Measurements from ENCODE around the gene SLC22A23. TPM values are rescaled to one million over a fixed set of nuclear protein-coding genes. Genes with fewer than 3 reads are reported as not detected.

The SLC22A23 gene
- total RNA-seq, 1 experiment from 2014 or later: 6.8 TPM

DNA sequence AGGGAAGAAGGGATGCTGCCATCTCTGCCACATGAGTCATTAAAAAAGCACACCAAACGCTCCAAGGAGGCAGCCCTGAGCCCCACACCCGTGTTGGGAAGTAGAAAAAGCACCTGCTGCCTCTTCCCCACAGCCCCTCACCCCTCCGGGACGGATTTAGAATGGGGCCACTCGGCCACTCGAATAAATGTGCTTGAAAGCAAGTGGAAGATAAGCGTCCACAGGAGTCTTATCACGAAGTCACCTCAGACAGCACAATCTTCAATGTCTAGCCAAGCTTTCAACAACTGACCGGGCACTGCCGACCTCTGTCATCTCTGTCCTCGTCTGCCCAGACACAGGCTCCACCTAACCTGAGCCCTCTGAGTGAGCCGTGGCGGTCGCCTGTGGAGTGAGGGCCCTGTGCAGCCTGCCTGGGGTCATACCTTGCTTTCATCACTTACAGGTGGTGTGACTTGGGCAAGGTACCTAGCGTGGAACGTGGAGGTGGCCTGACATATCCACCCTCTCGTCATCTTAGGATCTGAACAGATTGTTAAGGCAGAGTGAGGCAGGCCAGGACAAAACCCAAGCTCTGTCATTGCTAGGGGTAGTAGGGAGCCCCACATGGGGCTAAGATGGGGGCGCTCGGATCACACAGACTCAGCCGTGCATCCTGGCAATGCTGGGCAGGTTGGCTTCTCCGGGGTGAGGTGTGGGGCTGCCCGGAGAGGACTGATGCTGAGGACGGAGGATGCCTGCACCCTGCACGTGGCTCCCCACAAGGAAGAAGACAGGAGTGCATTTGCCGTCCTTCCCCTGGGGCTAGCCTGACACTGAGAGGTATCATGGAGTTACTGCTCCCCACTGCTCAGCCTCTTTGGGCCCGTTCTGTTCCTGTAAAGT is 163.3 kb downstream of the SLC22A23 start:
- Histone ChIP-seq H2BK15ac (ENCODE audit: low read depth, low read length) (no peak overlapping the region), H3K79me1 (ENCODE audit: insufficient read depth, low read depth, low read length, poor library complexity, severe bottlenecking) (no peaks in the 10 kb centered on the region), H3K4me1 (ENCODE audit: insufficient read depth, low read length) (no peaks in the 10 kb centered on the region), H2BK120ac (ENCODE audit: low read depth, low read length, poor library complexity, severe bottlenecking) (no peak overlapping the region), H3K23ac (ENCODE audit: insufficient read length, low read depth, low read length) (no peak overlapping the region), H3K56ac (ENCODE audit: insufficient read length, low read depth, low read length) (no peak overlapping the region), H2AFZ (ENCODE audit: low read length) (no peak overlapping the region), H3K14ac (ENCODE audit: insufficient read depth, low read length) (no peak overlapping the region), H3K79me2 (ENCODE audit: insufficient read depth, low read length) (no peaks in the 10 kb centered on the region), H3K18ac (ENCODE audit: insufficient read length, low read depth, low read length) (no peak overlapping the region), H4K91ac (ENCODE audit: insufficient read length, low read depth, low read length) (no peak overlapping the region), H3T11ph (ENCODE audit: low read length) (no peak overlapping the region), H4K20me1 (ENCODE audit: control insufficient read depth, insufficient read depth, insufficient read length) (no peaks in the 10 kb centered on the region), H3K9me3 (ENCODE audit: control insufficient read depth, low read depth, low read length) (no peaks in the 10 kb centered on the region), H3K23me2 (ENCODE audit: insufficient read length, low read depth, low read length, poor library complexity, severe bottlenecking) (no peaks in the 10 kb centered on the region), H3K27ac (ENCODE audit: insufficient read length, low read depth, low read length) (no peak overlapping the region), H2BK5ac (ENCODE audit: insufficient read length, low read length) (no peak overlapping the region), H2BK20ac (ENCODE audit: low read depth, low read length, poor library complexity, severe bottlenecking) (no peak overlapping the region), H3K9ac (ENCODE audit: extremely low read depth, insufficient read length, low read length) (no peak overlapping the region), H3K4me2 (ENCODE audit: insufficient read depth, insufficient read length, low read length) (no peak overlapping the region), H4K5ac (ENCODE audit: insufficient read length, low read depth, low read length) (no peak overlapping the region), H3K27me3 (ENCODE audit: insufficient read depth, low read length) (no peaks in the 10 kb centered on the region), H4K8ac (replicated peaks; ENCODE audit: insufficient read length, low read depth, low read length) (no peak overlapping the region), H3K4ac (ENCODE audit: low read depth, low read length) (no peak overlapping the region), H2BK12ac (ENCODE audit: insufficient read length, low read depth, low read length) (no peak overlapping the region), H2AK5ac (ENCODE audit: insufficient read length, low read length) (no peak overlapping the region)
- no peak overlapping the region for H3K4me3 Mint-ChIP-seq
- no peaks in the 10 kb centered on the region for H3K9me3 Mint-ChIP-seq
- DNase-seq: no peak
- H3K27ac Mint-ChIP-seq: peak overlapping the region in 1 of 3 experiments; percentile 84; a peak in 1 of 7 replicates
- H3K4me1 Mint-ChIP-seq: peaks cover 15 to 16% of the 10 kb centered on the region in 2 experiments; a peak in 3 of 4 replicates
- TF ChIP-seq, protein P1, sequence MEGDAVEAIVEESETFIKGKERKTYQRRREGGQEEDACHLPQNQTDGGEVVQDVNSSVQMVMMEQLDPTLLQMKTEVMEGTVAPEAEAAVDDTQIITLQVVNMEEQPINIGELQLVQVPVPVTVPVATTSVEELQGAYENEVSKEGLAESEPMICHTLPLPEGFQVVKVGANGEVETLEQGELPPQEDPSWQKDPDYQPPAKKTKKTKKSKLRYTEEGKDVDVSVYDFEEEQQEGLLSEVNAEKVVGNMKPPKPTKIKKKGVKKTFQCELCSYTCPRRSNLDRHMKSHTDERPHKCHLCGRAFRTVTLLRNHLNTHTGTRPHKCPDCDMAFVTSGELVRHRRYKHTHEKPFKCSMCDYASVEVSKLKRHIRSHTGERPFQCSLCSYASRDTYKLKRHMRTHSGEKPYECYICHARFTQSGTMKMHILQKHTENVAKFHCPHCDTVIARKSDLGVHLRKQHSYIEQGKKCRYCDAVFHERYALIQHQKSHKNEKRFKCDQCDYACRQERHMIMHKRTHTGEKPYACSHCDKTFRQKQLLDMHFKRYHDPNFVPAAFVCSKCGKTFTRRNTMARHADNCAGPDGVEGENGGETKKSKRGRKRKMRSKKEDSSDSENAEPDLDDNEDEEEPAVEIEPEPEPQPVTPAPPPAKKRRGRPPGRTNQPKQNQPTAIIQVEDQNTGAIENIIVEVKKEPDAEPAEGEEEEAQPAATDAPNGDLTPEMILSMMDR (conservative IDR thresholded peaks at IDR 0.05): no peak
- no CpG with 5 or more reads among the region's 26 CpGs for WGBS (ENCODE audit: extremely low coverage, insufficient read length, low lambda C conversion rate)
- peaks cover 0 to 31% (median 4%) of the 10 kb centered on the region in 3 experiments; a peak in 4 of 7 replicates for H3K36me3 Mint-ChIP-seq (ENCODE audit: insufficient read depth in 1 of 3, low read depth in 3 of 3)
- no peaks in the 10 kb centered on the region; the same call in 1 of the 2 replicates for H3K27me3 Mint-ChIP-seq (ENCODE audit: low read depth)
